Mesenchymal stem cell (in vitro differentiated cells and primary cell): ENCODE results near the gene TMEM100.

Experiments
- DNase-seq: peaks from one replicate; pipeline ENCODE4 v3.0.0-alpha.2; 2013
- H2AFZ ChIP-seq: one replicate; pipeline ENCODE4 v1.6.1; 2013; ENCODE audit warnings: low read depth, mild to moderate bottlenecking, control low read depth, inconsistent platforms, low read length, moderate library complexity
- H2AK5ac ChIP-seq: 2 replicates; pipeline ENCODE4 v1.6.1; 2013; ENCODE audit warnings: low read length, moderate library complexity, mild to moderate bottlenecking, inconsistent platforms; ENCODE audit not compliant: severe bottlenecking
- H2BK120ac ChIP-seq: one replicate; pipeline ENCODE4 v1.6.1; 2013; ENCODE audit warnings: low read depth, mild to moderate bottlenecking, inconsistent platforms, low read length, moderate library complexity
- H2BK12ac ChIP-seq, 2 experiments: one replicate each; pipeline ENCODE4 v1.6.1; 2013; ENCODE audit warnings: inconsistent platforms in 2 of 2, low read length in 2 of 2, mild to moderate bottlenecking in 2 of 2, moderate library complexity in 2 of 2, control low read depth in 1 of 2
- H2BK15ac ChIP-seq: one replicate; pipeline ENCODE4 v1.6.1; 2013; ENCODE audit warnings: mild to moderate bottlenecking, low read depth, inconsistent platforms; ENCODE audit not compliant: poor library complexity, severe bottlenecking
- H2BK5ac ChIP-seq: 2 replicates; pipeline ENCODE4 v1.6.1; 2013; ENCODE audit warnings: low read depth, mild to moderate bottlenecking, low read length, control low read depth, inconsistent platforms; ENCODE audit not compliant: poor library complexity, severe bottlenecking
- H3K14ac ChIP-seq, 2 experiments: one replicate each; pipeline ENCODE4 v1.6.1; 2013; ENCODE audit warnings: inconsistent platforms in 2 of 2, low read length in 2 of 2, control low read depth in 1 of 2, mild to moderate bottlenecking in 1 of 2, moderate library complexity in 1 of 2
- H3K18ac ChIP-seq, 2 experiments: one replicate each; pipeline ENCODE4 v1.6.1; 2013; ENCODE audit warnings: inconsistent platforms in 2 of 2, low read length in 2 of 2, control low read depth in 1 of 2, low read depth in 1 of 2, mild to moderate bottlenecking in 1 of 2
- H3K23ac ChIP-seq, 2 experiments: one replicate each; pipeline ENCODE4 v1.6.1; 2013; ENCODE audit warnings: inconsistent platforms in 2 of 2, low read length in 2 of 2, mild to moderate bottlenecking in 2 of 2, moderate library complexity in 2 of 2, control low read depth in 1 of 2
- H3K27ac ChIP-seq: 2 replicates; pipeline ENCODE4 v1.5.1; 2013; ENCODE audit warnings: mild to moderate bottlenecking, moderate library complexity, low read length, control low read depth, inconsistent platforms; ENCODE audit not compliant: poor library complexity, severe bottlenecking
- H3K27me3 ChIP-seq, 2 experiments: 2 replicates each; pipeline versions ENCODE4 v1.6.1 to v1.7.0; 2013; ENCODE audit warnings: low read length in 2 of 2, mild to moderate bottlenecking in 2 of 2, moderate library complexity in 2 of 2, control low read depth in 1 of 2, inconsistent platforms in 1 of 2; ENCODE audit not compliant: control insufficient read depth in 1 of 2, insufficient read depth in 1 of 2
- H3K36me3 ChIP-seq, 2 experiments: 2 replicates each; pipeline versions ENCODE4 v1.6.1 to v1.7.0; 2013; ENCODE audit warnings: low read length in 2 of 2, control low read depth in 1 of 2, inconsistent platforms in 1 of 2, low read depth in 1 of 2, mild to moderate bottlenecking in 1 of 2; ENCODE audit not compliant: insufficient read depth in 2 of 2, control insufficient read depth in 1 of 2
- H3K4ac ChIP-seq, 2 experiments: one replicate each; pipeline ENCODE4 v1.6.1; 2013; ENCODE audit warnings: inconsistent platforms in 2 of 2, low read length in 2 of 2, mild to moderate bottlenecking in 2 of 2, moderate library complexity in 2 of 2, control low read depth in 1 of 2, low read depth in 1 of 2
- H3K4me1 ChIP-seq: 2 replicates; pipeline ENCODE4 v1.6.1; 2013; ENCODE audit warnings: low read depth, low read length, control low read depth; ENCODE audit not compliant: control insufficient read depth, insufficient read depth
- H3K4me2 ChIP-seq: 2 replicates; pipeline ENCODE4 v1.6.1; 2013; ENCODE audit warnings: low read length, mild to moderate bottlenecking, inconsistent platforms; ENCODE audit not compliant: poor library complexity, severe bottlenecking
- H3K4me3 ChIP-seq, 2 experiments: 2 replicates each; pipeline versions ENCODE4 v1.5.1 to v1.7.0; 2013; ENCODE audit warnings: low read length in 2 of 2, mild to moderate bottlenecking in 2 of 2, control low read depth in 1 of 2, low read depth in 1 of 2; ENCODE audit not compliant: insufficient read depth in 1 of 2
- H3K79me1 ChIP-seq: replicated peaks from 2 replicates; pipeline ENCODE4 v1.6.1; 2013; ENCODE audit warnings: mild to moderate bottlenecking, control low read depth, low read length, inconsistent platforms; ENCODE audit not compliant: poor library complexity, severe bottlenecking
- H3K9ac ChIP-seq: 2 replicates; pipeline ENCODE4 v1.7.0; 2013; ENCODE audit warnings: mild to moderate bottlenecking, low read length, moderate library complexity
- H3K9me3 ChIP-seq: 2 replicates; pipeline ENCODE4 v1.7.0; 2013; ENCODE audit warnings: mild to moderate bottlenecking, low read length; ENCODE audit not compliant: control insufficient read depth
- H4K8ac ChIP-seq: one replicate; pipeline ENCODE4 v1.6.1; 2013; ENCODE audit warnings: inconsistent platforms, mild to moderate bottlenecking, low read length, moderate library complexity
- H4K91ac ChIP-seq: one replicate; pipeline ENCODE4 v1.6.1; 2013; ENCODE audit warnings: mild to moderate bottlenecking, low read length, inconsistent platforms
- WGBS: methylation state at CpG from one replicate; pipeline ENCODE4 v1.1.7; 2013; ENCODE audit warnings: mixed read lengths; 5-methylcytosine and 5-hydroxymethylcytosine counted together

TMEM100 gene

GRCh38 chr17:55717898-55718735 is 4.5 kb downstream of the TMEM100 start:
- Histone ChIP-seq H3K36me3 (no peaks in the 10 kb centered on the region), H3K4me1 (no peaks in the 10 kb centered on the region), H4K91ac (no peak overlapping the region), H2AK5ac (no peak overlapping the region), H2BK5ac (no peak overlapping the region), H3K9me3 (no peaks in the 10 kb centered on the region), H3K4ac (peak overlapping the region in 1 of 2 experiments; percentile 67), H3K27ac (no peak overlapping the region), H3K79me1 (no peaks in the 10 kb centered on the region), H3K18ac (no peak overlapping the region), H4K8ac (no peak overlapping the region), H3K14ac (no peak overlapping the region), H3K4me3 (no peak overlapping the region), H3K4me2 (no peak overlapping the region), H2AFZ (no peak overlapping the region), H2BK120ac (no peak overlapping the region), H3K27me3 (peaks cover 0 to 25% of the 10 kb centered on the region in 2 experiments), H3K9ac (no peak overlapping the region), H2BK12ac (no peak overlapping the region), H2BK15ac (no peak overlapping the region), H3K23ac (no peak overlapping the region)
- WGBS: 58% methylated on average over 6 of the region's 11 CpGs
- DNase-seq: peak; percentile 83

GRCh38 chr17:55717432-55717831 is 5.2 kb downstream of the TMEM100 start:
- no peak overlapping the region for H3K14ac ChIP-seq
- H3K23ac ChIP-seq: no peak overlapping the region
- H2BK120ac ChIP-seq: no peak overlapping the region
- no peak overlapping the region for H2BK15ac ChIP-seq
- H3K9me3 ChIP-seq: no peaks in the 10 kb centered on the region
- H3K4me1 ChIP-seq: no peaks in the 10 kb centered on the region
- no peak overlapping the region for H3K4ac ChIP-seq
- no peak overlapping the region for H2AK5ac ChIP-seq
- peaks cover 0 to 18% of the 10 kb centered on the region in 2 experiments for H3K27me3 ChIP-seq
- no peak overlapping the region for H3K27ac ChIP-seq
- peak overlapping the region; percentile 42 to 86 for H2BK12ac ChIP-seq
- no peak overlapping the region for H3K4me2 ChIP-seq
- DNase-seq: no peak
- no peaks in the 10 kb centered on the region for H3K79me1 ChIP-seq
- 86% methylated on average over 2 of the region's 4 CpGs for WGBS
- H4K8ac ChIP-seq: no peak overlapping the region
- peak overlapping the region; percentile 32 for H4K91ac ChIP-seq
- H3K36me3 ChIP-seq: no peaks in the 10 kb centered on the region
- H3K18ac ChIP-seq: peak overlapping the region in 1 of 2 experiments; percentile 30
- H3K4me3 ChIP-seq: no peak overlapping the region
- no peak overlapping the region for H3K9ac ChIP-seq
- H2BK5ac ChIP-seq: no peak overlapping the region
- no peak overlapping the region for H2AFZ ChIP-seq

GRCh38 chr17:55710829-55711496 is 11.7 kb downstream of the TMEM100 start:
- Histone ChIP-seq H2AFZ (no peak overlapping the region), H3K36me3 (no peaks in the 10 kb centered on the region), H3K18ac (peak overlapping the region in 1 of 2 experiments; percentile 29), H3K4me1 (peaks cover 2% of the 10 kb centered on the region), H3K9me3 (no peaks in the 10 kb centered on the region), H3K14ac (no peak overlapping the region), H3K23ac (no peak overlapping the region), H2BK12ac (no peak overlapping the region), H3K79me1 (no peaks in the 10 kb centered on the region), H3K4me2 (no peak overlapping the region), H4K91ac (no peak overlapping the region), H2BK120ac (peak overlapping the region; percentile 11), H3K4ac (no peak overlapping the region), H2BK15ac (no peak overlapping the region), H3K27me3 (no peaks in the 10 kb centered on the region), H4K8ac (no peak overlapping the region), H3K9ac (no peak overlapping the region), H2BK5ac (no peak overlapping the region), H2AK5ac (no peak overlapping the region), H3K4me3 (no peak overlapping the region), H3K27ac (no peak overlapping the region)
- 89% methylated on average over 4 of the region's 4 CpGs for WGBS
- no peak for DNase-seq

- peak overlapping the region in 1 of 2 experiments; percentile 21 for H3K18ac ChIP-seq
- peaks cover 2% of the 10 kb centered on the region for H3K4me1 ChIP-seq
- no peak overlapping the region for H3K14ac ChIP-seq
- H3K36me3 ChIP-seq: no peaks in the 10 kb centered on the region
- no peak overlapping the region for H3K23ac ChIP-seq
- H2BK5ac ChIP-seq: no peak overlapping the region
- H3K79me1 ChIP-seq: no peaks in the 10 kb centered on the region
- WGBS: 66% methylated on average over 3 of the region's 3 CpGs
- H2BK12ac ChIP-seq: no peak overlapping the region
- no peaks in the 10 kb centered on the region for H3K9me3 ChIP-seq
- no peak overlapping the region for H3K27ac ChIP-seq
- H3K27me3 ChIP-seq: no peaks in the 10 kb centered on the region
- no peak overlapping the region for H3K9ac ChIP-seq
- no peak overlapping the region for H2AK5ac ChIP-seq
- no peak overlapping the region for H4K8ac ChIP-seq
- no peak overlapping the region for H2BK120ac ChIP-seq
- H4K91ac ChIP-seq: no peak overlapping the region
- H2BK15ac ChIP-seq: no peak overlapping the region
- H3K4ac ChIP-seq: no peak overlapping the region
- no peak overlapping the region for H3K4me2 ChIP-seq
- H3K4me3 ChIP-seq: no peak overlapping the region
- DNase-seq: peak; percentile 63
- H2AFZ ChIP-seq: no peak overlapping the region
Observed at GRCh38 chr17:55710410-55710809, 12.3 kb downstream of the TMEM100 start.
